ENCODE measurements around the gene CCDC141. TPM values are rescaled to one million over a fixed set of nuclear protein-coding genes. Genes with fewer than 3 reads are reported as not detected.

Gene CCDC141
- total RNA-seq, 1 experiment from 2014 or later, result 0.30 TPM

GRCh38 chr2:178951266-178952006 is 98.5 kb downstream of the CCDC141 start:
- Histone ChIP-seq H3K4me3 (replicated peaks in 1 of 2; ENCODE audit: low read depth in 1 of 2, low read length in 2 of 2) (no peak overlapping the region), H2AFZ (ENCODE audit: low read depth, low read length, poor library complexity, severe bottlenecking) (no peak overlapping the region), H4K20me1 (ENCODE audit: insufficient read depth) (no peaks in the 10 kb centered on the region), H3K9me3 (ENCODE audit: control insufficient read depth in 1 of 2, insufficient read depth in 1 of 2, low read depth in 1 of 2, low read length in 2 of 2) (no peaks in the 10 kb centered on the region), H3K9me2 (ENCODE audit: insufficient read depth) (no peaks in the 10 kb centered on the region), H3K9ac (ENCODE audit: low read length) (no peak overlapping the region), H3K27me3 (ENCODE audit: insufficient read depth, low read length) (no peaks in the 10 kb centered on the region), H3K27ac (ENCODE audit: low read depth, low read length) (no peak overlapping the region), H3K79me2 (ENCODE audit: insufficient read depth, low read length) (no peaks in the 10 kb centered on the region), H3K4me2 (ENCODE audit: low read length) (no peak overlapping the region), H3K36me3 (ENCODE audit: control insufficient read depth in 1 of 2, insufficient read depth in 2 of 2, low read length in 2 of 2) (no peaks in the 10 kb centered on the region), H3K4me1 (ENCODE audit: control insufficient read depth in 1 of 2, insufficient read depth in 2 of 2, low read length in 2 of 2) (no peaks in the 10 kb centered on the region)
- ChIA-PET CTCF (no interaction called here), RAD21 (ENCODE audit: low non-redundant PET in 1 of 2, low total read pairs in 2 of 2, uncharacterized antibody in 2 of 2, unreplicated experiment in 2 of 2) (no interaction called here), POLR2A (no interaction called here)
- intact Hi-C loops (cut with micrococcal nuclease), result no loop called here
- no peak for TF ChIP-seq ELF1 (IDR thresholded peaks at IDR 0.05; ENCODE audit: borderline replicate concordance, low read depth)
- TF ChIP-seq JUND (IDR thresholded peaks at IDR 0.05), result no peak
- TF ChIP-seq CBX3 (IDR thresholded peaks at IDR 0.05; ENCODE audit: low read depth), result no peak
- TF ChIP-seq YY1 (IDR thresholded peaks at IDR 0.05; ENCODE audit: extremely low read depth, insufficient replicate concordance, low read depth, low read length), result no peak
- TF ChIP-seq POLR2AphosphoS5 (IDR thresholded peaks at IDR 0.05; ENCODE audit: low read depth, low read length), result no peak
- TF ChIP-seq EZH2 (IDR thresholded peaks at IDR 0.05), result no peak
- no peak for TF ChIP-seq FOSL1 (IDR thresholded peaks at IDR 0.05; ENCODE audit: low read depth)
- TF ChIP-seq SRF (IDR thresholded peaks at IDR 0.05; ENCODE audit: low read depth), result no peak
- no peak for TF ChIP-seq REST (IDR thresholded peaks at IDR 0.05; ENCODE audit: low read depth)
- no peak for TF ChIP-seq ZBTB33 (IDR thresholded peaks at IDR 0.05; ENCODE audit: extremely low read depth, insufficient replicate concordance, low read length)
- ATAC-seq, result no peak
- BruUV-seq (replicated peaks), result no TSS peak
- DNase-seq (ENCODE audit: low read depth, low spot score), result no peak

Measured in HCT116 (cell line).